HG03025 (cell line): Measurements from ENCODE around the gene MRTFA.

Source experiments
- ATAC-seq: cut with Tn5 transposase; IDR thresholded peaks from one replicate; pipeline ENCODE4 v1.9.1; 2021; ENCODE audit warnings: mild to moderate bottlenecking, moderate library complexity; ENCODE audit not compliant: unreplicated experiment, low FRiP score

Gene MRTFA

DNA sequence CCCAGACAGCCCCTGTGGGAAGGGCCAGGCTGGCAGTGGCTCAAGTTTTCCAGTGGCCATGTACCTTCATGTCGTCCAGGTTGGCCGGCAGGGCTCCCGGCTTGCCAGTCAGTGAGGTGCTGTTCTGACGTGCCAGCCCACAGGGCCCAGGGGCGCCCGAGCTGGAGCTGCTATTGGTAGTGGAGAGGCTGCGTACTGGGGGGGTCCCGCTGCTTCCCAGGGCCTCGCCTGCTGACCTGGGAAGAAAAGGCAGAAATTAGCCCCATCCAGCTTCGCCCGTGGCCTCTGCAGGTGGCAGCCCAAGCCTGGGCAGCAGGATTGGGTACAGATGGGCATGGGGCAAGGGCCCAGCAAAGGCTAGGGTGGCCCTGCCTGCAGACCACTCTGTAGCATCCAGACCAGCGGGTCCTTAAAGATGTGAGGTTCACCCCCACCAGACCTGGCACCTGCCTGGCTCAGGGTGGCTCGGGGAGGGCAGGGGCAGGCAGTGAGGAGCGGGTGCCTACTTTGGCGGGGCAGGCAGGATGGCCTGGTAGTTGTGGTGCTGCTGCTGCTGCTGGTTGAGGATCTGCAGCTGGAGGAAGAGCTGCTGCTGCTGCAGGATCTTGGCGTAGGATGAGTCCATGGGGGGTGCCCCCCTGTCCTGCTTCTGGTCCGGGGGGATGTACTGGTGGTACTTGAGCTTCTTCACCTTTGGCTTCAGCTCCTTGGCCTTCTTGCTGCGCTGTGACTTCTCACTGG, 216.0 kb downstream of the MRTFA start:
- ATAC-seq, result no peak

DNA sequence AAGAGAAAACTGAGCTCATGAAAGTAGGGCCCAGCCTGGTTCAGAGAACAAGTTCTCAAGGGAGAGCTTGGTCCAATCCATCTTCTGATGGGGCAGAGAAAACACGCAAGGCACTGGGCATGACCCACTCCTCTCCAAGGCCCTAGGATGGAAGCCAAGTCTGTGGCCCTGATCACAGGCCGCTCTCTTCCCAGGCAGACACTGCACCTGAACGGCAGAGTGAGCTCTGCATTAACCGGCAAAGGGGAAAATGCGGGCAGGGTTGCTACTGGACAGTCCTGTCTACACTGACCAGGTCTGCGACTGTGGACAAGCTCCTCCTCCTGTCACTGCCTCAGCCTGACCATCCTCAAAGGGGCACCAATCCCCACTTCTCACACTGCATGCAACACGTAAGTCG, 216.8 kb downstream of the MRTFA start:
- ATAC-seq, result no peak

DNA sequence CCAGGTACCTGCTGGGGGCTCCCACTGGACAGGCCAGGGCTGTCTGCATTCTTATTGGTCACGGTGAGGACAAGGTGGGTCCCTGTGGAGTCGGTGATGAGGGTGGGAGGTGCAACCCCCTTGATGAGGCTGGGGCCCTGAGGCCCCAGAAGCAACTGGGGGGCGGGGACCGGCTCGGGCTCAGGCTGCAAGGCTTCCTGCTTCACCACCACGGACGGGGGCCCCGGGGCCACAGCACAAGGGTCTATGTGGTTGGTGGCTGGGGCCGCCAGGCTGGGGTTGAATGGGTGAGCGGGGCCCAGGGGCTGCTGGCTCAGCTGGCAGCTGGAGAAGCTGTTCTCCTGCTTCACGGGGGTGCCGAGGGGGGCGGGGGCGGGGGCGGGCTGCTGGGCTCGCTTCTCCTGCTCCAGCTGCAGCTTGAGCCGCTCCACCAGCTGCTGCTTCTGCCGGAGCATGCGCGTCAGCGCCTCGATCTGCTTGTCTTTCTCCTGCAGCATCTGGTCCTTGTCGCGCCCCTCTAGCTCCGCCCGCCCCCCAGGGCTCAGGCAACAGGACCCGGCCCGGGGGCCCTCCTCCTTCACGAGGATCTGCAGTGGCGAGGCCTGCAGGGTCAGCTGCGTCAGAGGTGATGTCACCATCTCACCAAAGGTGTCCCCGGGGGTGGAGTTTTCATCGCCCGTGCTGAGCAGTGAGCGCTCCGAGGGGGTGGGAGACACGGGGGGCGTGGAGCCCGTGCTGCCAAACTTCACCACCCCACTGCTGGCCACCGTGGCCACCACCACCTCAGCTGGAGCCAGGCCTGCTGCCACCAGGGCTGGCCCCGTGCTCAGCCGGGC, 217.9 kb downstream of the MRTFA start:
- ATAC-seq, result no peak

- no peak for ATAC-seq
These were observed 218.6 kb downstream of the MRTFA start for GRCh38 chr22:40417881-40418280.

DNA sequence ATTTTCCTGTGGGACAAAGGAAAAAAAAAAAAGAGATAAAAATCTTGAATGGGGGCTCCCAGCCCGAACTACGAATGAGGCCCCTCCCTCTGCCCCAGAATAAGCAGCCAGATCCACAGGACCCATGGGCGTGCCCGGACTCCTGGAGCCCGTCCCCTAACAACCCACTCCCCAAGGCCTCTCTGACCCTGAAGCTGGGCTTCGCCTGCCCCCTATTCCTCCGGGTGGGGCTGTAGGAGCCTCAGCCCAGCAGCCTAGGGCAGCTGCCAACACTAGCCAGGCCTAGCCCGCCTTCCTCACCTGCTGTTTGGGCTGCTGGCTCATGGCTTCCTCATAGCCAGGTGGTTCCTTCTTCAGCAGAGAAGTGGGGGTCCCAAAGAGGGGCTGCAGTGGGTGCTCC, 219.5 kb downstream of the MRTFA start:
- no peak for ATAC-seq

DNA sequence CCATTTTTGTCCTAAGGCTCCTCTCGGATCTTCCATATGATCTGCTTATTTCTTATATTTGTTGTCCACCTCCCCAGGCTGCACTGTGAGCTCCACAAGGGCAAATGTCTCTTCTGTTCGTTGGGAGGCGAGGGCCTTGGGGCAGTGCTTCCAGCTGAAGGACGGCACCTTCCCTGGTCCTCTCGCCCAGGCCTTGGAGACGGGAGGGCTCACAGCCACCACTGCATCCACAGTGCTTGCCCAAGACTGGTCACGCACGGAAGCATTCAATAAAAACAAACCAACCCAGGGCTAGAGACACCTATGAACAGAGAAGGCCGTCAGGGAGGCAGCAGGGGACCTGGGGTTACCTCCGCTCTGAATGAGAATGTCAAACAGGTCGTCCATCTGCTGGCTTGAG, 219.9 kb downstream of the MRTFA start:
- no peak for ATAC-seq

- ATAC-seq, result no peak
These were observed 220.3 kb downstream of the MRTFA start for GRCh38 chr22:40416267-40416570.

GRCh38 chr22:40415531-40416266, 220.8 kb downstream of the MRTFA start:
- ATAC-seq, result no peak

- ATAC-seq, result no peak
These were observed 221.5 kb downstream of the MRTFA start for GRCh38 chr22:40414838-40415505.

DNA sequence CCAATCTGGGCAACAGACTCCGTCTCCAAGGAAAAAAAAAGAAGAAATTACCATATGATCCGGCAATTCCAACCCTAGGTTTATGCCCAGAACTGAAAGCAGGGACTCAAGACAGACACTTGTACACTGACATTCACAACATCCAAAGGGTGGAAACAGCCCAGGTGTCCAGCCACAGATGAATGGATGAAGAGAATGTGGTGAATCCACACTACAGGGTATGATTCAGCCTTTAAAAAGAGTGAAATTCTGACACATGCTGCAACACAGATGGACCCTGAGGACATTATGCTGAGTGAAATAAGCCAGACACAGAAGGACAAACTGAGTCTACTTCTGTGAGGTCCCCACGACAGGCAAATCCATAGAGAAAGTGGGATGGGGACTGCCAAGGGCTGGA, 222.2 kb downstream of the MRTFA start:
- ATAC-seq, result no peak

GRCh38 chr22:40413873-40414272, 222.6 kb downstream of the MRTFA start:
- no peak for ATAC-seq

DNA sequence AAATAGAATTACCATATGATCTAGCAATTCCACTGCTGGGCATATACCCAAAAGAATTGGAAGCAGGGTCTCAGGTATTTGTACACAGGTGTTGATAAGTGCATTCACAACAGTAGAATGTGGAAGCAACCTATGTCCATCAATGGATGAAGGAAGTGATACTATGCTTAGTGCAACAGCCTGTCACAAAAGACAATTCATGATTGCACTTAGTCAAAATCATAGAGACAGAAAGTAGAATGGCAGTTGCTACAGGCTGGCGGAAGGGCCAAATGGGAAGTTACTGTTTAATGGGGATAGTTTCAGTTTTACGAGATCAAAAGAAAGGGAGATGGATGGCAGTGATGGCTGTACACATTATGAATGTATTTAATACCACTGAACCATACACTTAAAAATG, 224.1 kb downstream of the MRTFA start:
- ATAC-seq, result no peak

DNA sequence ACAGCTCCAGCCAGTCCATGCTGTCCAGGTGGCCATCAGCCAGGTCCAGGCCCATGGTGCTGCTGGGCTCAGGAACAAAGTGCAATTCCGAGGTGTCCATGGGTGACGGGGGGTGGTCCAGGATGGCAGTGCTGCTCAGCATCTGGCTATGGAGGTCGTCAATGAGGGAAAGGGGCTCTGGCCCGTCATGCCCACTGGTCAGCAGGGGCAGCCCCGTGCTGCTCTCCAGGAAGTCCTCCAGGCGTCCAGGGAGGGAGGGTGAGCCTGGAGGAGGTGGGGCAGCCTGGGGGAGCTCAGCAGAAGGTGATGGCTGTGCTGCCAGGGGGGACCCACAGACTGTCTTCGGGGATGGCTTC, 225.0 kb downstream of the MRTFA start:
- ATAC-seq, result no peak

- no peak for ATAC-seq
These were observed 225.6 kb downstream of the MRTFA start for GRCh38 chr22:40410731-40411505.

- no peak for ATAC-seq
These were observed 226.2 kb downstream of the MRTFA start for GRCh38 chr22:40410272-40410671.

GRCh38 chr22:40409613-40410113, 226.9 kb downstream of the MRTFA start:
- ATAC-seq, result no peak

DNA sequence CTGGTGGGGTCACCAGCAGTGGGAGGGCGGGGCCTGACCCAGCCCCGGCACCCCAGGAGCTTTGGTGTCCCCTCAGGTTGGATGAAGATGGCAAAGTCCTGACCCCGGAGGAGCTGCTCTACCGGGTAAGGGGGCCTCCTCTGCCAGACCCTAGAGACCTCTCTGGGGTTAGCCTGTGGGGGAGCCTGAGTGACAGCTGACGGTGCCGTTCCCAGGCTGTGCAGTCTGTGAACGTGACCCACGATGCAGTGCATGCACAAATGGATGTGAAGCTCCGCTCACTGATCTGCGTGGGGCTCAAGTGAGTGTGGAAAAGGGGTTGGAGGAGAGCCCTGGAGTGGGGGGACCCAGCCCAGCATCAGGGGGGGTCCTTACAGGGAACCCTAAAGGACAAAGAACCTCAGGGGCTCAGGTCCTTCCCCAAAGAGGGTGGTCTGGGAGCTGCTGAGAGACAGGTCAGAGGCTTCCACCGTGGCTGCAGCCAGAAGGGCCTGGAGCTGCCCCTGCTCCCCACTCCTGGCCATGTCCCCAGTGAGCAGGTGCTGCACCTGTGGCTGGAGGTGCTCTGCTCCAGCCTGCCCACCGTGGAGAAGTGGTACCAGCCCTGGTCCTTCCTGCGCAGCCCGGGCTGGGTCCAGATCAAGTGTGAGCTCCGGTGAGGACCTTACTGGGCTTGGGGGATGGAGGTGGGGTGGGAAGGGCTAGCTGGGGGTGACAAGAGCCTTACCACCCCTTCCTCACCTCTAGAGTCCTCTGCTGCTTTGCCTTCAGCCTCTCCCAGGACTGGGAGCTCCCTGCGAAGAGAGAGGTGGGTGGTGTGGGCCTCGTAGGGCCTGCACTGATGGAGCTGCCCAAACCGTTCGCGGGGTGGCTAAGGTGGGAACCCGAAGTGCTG, 227.6 kb downstream of the MRTFA start:
- ATAC-seq, result no peak

DNA sequence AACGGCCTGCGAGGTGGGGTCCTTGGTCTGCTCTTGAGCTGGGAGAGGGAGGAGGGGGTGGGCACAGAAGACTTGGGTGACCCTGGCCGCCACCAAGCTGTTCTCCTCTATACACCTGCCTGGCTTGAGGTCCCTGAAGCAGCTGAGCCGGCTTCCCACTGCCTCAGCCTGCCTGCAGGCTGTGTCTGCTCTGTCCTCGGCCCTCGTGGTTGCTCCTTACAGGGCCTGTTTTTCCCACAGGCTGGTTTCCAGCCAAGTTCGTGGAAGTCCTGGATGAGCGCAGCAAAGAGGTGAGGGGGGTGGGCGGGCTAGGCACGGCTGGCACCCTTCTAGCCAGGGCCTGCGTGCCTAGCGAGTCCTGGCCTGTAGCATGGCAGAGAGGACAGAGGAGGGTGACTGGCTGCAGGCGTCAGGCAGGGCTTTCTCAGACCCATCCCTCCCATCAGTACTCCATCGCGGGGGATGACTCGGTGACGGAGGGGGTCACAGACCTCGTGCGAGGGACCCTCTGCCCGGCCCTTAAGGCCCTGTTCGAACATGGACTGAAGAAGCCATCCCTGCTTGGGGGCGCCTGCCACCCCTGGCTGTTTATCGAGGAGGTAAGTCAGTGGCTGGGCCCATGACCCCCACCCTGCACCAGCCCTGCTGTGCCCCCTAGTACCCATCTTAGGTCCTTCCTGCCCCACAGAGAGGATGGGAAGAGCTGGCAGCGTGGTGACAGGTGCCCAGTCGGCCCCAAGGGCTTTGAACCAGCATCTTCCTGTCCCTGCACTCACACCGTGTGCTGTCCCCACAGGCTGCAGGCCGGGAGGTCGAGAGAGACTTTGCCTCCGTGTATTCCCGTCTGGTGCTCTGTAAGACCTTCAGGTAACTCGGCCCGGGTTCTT, 228.4 kb downstream of the MRTFA start:
- ATAC-seq, result no peak
